ENCODE measurements around the gene PHACTR1.

PHACTR1 gene

DNA sequence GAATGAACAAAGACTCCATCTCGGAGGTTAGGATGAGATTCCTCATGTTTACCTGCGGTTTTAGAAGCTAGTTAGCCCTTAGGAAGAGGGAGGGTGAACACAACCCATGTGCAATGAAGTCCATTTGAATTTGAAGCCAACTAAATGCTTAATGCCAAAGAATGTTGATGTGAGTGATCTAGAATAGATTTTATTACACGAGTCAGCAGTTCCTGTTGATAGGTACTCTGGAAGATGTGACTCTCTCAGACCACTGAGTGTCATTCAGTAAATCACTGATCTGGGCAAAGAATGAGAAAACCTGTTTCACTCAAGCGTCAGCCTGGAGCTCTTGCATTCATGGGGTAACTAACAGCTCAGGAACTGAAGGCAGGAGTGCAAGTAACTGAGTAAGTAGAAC, 505.5 kb downstream of the PHACTR1 start:
- DNase-seq (ENCODE audit: extremely low read depth, low read depth) = no peak

GRCh38 chr6:13226071-13226470, 509.5 kb downstream of the PHACTR1 start:
- no peak for TF ChIP-seq CTCF (IDR thresholded peaks at IDR 0.05; ENCODE audit: low read depth, low read length)

More for the DNA sequence above, 505.5 kb downstream of the PHACTR1 start:
- TF ChIP-seq CTCF (IDR thresholded peaks at IDR 0.05; ENCODE audit: low read depth, low read length) = no peak

DNA sequence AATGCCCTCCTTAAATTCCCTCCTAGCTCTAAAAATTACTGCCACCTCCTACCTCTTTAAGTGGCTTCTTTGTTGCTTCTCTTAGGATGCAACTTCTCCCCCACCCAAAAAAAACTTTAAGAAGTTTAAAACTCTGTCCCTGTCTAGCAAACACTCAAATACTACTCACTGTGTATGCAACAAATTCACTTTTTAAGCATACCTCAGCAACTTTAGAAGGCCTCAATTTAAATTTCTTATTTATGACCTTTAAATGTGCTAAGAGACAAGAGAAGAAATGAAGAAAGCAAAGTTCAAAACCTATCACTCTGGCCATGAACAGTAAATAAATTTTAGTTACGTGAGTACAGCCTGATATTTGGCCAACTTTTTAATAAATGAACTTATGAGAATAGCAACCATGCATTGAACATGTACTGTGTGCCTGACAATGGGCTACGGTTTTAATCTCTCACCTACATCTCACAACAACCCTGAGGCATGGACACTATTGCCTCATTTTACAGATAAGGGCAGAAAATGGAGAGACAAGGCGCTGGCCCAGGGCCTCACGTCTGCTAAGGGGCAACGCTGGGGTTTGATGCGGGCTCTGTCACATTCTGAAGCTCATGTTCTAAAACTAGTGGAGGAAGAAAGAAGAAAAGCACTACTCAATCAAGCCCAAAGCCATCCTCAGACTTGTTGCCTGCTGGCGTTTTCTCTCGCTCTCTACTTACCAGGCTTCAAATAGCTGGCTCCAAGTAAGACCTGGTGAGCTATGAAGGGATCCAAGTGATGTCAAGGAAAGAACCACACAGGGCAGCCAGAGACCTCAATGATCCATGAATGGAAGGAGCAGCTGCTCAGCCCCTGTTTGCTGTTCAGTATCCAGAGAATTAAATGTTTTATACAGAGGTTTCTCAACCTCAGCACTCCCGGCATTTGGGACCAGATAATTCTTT, 512.0 kb downstream of the PHACTR1 start:
- DNase-seq (ENCODE audit: extremely low read depth, low read depth) = no peak
- no peak for TF ChIP-seq CTCF (IDR thresholded peaks at IDR 0.05; ENCODE audit: low read depth, low read length)

More at GRCh38 chr6:13226071-13226470, 509.5 kb downstream of the PHACTR1 start:
- no peak for DNase-seq (ENCODE audit: extremely low read depth, low read depth)

DNA sequence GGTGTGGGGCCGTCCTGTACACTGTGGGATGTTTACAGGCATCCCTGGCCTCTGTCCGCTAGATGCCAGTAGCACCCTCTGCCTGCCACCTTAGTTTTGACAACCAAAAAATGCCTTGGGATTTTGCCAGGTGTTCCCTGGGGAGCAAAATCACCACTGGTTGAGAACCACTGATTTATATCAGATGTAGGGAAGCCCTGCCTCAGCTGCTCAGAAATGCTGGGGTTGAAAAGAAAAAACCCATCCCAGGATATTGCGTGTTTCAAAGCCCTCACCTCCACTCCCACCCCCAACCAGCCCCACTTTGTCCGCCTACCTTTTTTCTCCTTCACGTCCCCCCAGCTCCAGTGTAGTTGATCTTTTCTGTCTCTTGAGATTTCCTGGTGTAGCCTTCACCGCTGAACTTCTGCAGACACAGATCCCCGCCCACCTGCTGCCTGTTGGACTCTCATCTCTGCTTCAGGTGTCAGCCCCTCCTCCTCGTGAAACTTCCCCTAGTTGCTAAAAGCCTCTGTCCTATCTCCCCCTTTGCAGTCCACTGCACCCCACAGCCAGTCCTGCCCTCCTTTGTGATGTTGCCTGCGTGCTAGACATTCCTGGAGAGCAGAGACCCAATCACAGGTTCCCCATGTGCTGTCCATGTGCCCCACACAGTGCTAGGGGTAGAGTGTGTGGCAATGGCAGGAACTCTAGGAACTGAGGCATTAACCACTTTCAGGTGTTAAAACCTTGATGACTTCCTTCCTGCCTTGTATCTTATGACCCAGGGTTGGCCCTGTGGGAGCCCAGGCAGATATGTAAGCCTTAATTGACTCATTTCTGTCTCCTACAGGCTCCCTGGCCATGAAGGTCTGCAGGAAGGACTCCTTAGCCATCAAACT, 512.9 kb downstream of the PHACTR1 start:
- no peak for DNase-seq (ENCODE audit: extremely low read depth, low read depth)
- TF ChIP-seq CTCF (IDR thresholded peaks at IDR 0.05; ENCODE audit: low read depth, low read length) = no peak

- DNase-seq (ENCODE audit: extremely low read depth, low read depth) = no peak
- no peak for TF ChIP-seq CTCF (IDR thresholded peaks at IDR 0.05; ENCODE audit: low read depth, low read length)
Observed at GRCh38 chr6:13233106-13233505, 516.5 kb downstream of the PHACTR1 start.

- DNase-seq (ENCODE audit: extremely low read depth, low read depth) = peak; percentile 32
- no peak for TF ChIP-seq CTCF (IDR thresholded peaks at IDR 0.05; ENCODE audit: low read depth, low read length)
Observed at GRCh38 chr6:13234130-13234529, 517.6 kb downstream of the PHACTR1 start.
